GDM1 (cell line): ENCODE results near the gene CNIH3.
A peak's percentile ranks its signal among the peaks of the same experiment; 100 is the strongest.

Source experiments
- DNase-seq: peaks from one replicate; lab custom pipeline; 2025; lab: John Stamatoyannopoulos, UW

CNIH3 gene

GRCh38 chr1:224616756-224617409, 766 bp downstream of the CNIH3 start:
- no peak for DNase-seq

GRCh38 chr1:224617410-224618355, 1.6 kb downstream of the CNIH3 start:
- DNase-seq = no peak

DNA sequence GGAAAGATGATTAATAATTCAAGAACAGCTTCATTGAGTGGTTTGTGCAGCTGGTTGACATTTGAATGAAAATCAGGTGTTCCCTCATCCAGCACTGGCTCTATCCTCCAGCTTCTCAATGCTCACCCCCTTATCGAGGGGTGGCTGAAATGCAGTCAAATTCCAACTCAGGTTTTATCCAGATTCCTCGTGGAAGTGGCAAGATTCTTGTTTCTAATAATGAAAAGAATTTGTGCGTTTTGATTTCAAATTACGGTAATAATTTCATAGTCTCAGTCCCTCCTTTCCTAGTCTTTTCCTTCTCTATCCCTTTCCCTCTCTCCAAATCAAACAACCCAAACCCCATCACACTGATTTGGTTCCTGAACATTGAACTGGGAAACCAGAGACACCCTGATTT, 3.1 kb downstream of the CNIH3 start:
- no peak for DNase-seq

DNA sequence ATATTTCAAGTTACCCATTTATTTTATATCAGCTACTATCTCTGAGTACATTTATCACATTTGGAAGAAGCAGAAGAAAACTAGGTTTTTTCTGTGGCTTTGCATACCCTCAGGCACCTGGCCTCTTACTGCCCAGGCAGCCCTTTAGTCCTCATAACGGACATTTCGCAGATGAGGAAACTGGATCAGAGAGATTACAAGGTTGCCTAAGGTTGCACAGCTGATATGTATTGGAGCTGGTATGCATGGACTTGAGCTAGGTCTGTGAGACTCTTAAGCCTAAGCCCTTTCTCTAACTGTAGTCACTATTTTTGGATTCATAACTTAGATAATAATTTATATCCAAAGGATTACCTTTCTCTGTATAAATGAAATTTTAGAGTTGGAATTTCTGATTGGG, 4.0 kb downstream of the CNIH3 start:
- DNase-seq = no peak

GRCh38 chr1:224621813-224622682, 5.9 kb downstream of the CNIH3 start:
- DNase-seq = no peak

DNA sequence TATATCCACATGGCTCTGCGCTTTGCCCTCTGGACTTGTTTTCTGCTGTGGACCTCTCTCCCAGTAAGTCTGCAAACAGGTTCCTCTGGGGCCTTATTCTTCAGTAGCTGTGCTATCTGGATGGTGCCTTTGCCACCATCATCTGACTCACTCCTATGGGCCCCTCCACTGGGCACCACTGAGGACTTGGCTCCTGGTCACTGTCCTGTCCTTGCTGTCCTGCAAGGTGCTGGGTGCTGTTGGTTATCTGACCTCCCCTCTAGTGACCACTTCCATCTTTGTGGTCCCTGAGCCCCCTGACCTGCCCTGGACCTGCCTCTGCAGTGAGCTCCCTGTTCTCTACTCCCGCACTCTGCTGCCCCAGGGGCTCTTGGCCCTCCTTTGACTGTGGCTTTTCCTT, 6.7 kb downstream of the CNIH3 start:
- DNase-seq = no peak

DNA sequence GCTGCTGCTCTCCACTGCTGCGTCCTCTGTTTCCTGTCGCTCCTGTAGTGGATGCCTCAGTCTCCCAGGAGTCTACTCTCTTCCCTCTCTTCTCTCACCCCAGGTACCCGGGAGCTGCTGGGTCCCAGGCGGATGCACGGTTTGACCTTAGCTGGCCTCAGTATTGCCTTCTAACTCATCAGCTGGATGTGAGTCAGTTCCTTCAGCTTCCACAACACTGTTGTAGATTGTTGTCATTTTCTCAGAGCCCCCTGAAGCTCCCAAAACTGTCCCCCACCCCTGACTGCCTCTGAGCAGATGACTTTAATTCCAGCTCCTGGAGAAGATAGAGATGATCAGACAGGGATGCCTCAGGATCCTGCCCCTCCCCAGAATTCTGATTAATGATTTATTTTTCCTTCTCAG, 7.2 kb downstream of the CNIH3 start:
- DNase-seq = no peak

DNA sequence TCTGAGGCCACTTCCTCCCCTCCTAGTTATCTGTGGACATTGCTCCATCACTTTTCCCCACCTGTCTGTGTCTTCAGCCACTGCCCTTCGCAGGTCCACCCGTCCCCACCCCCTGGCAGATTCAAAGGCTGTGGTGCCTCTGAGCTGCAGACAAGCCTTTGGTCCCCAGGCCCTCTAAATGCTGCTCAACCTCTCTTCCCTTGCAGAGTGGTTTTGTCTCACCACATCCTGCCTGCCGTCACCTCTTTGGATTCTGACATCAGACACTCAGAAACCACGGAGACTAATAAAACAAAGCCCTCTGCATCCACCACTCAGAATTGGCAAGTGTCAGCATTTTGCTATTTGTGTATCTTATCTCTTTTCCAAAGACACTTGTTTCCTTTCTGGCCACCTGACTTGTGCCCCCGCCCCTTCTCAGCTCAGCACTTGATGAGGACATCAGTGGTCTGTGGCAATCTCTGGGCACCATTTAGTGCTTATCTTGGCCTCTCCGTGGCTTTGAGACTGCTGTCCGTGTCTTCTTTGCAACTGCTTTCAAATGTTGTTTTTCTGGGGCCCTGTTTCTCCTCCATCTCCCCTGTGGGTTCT, 7.7 kb downstream of the CNIH3 start:
- peak; percentile 74 for DNase-seq

DNA sequence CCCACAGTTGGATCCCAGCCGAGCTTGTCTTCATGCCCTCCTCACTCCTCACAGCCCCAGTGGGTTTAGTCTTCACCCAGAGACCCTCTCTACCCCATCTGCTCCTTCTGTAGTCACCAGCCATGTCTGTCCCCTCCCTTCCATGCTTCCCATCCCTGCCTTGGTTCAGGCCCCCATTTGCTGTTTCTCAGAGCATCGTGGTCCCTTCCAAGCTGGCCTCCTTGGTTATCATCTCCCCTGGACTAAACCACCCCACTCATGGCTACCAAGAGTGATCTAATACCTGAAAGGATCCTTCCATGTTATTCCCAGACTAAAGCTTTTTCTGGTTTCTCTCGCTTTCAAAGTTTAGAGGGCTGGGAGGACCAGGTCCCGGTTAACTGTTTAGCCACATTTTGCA, 8.3 kb downstream of the CNIH3 start:
- no peak for DNase-seq

DNA sequence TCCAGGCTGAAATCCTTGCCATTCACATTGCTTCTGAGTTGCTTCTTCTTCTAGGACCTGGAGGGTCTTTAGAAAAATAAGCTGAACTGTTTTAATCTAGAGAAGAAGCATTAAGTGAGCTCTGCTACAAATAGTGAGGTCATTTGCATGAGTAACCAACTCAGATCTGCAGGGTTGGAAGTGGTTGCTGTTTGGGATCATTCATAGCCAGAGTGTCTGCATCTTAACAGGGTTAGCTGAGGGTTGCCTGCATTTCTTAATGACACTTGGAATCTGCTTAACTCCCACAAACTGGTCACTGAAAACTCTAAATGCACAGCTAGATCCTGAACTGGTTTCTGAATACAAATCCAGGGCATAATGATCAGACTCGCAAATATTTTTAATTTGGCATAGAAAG, 9.9 kb downstream of the CNIH3 start:
- no peak for DNase-seq

DNA sequence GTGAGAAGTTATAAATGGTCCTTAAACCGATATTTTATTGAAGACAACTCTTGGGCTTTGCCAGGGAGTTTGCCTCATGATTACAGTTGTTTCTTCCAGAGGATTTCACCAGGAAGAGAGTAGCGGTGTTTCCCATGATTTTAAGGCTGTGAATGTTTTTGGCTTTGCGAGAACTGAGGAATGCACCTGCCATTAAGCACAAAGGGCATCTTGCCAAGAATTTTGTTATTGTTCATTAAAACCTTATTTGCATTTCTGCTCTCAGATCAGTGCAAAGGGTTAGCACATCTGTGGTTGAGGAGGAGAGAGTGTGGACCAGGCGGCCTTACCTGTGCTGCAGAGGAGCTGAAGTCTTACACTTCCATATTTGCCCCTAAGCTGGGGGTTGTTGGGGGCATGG, 13.8 kb downstream of the CNIH3 start:
- DNase-seq = no peak

DNA sequence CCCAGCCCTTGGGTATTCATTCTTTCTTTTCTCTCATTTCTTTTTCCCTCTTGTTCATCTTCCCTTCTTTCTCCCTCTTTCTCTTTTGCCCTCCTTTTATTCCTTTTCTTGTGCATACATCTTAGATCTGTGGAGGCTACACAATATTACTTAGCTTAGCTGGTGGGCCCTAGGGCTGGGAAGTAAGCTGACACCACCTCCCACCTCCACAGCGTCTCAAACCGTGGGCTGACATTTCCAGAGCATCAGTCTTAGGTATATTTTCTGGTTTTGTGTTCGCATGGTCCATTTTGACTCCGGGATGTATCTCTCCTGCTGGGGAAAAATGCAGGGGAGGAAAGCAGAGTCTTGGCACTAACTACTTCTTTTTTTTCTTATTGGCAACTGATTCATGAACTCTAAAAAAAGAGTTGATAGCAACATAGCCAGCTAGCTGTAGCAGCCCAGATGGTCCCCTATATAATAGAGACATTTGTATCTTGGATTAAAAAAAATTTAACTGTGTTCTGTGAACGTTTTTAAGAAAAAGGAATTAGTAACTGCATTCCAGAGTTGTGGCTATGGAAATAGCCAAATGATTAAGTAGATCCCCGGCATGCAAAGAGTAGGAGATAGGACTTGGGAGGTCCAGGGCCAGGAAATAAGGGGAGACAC, 15.5 kb downstream of the CNIH3 start:
- DNase-seq = no peak

DNA sequence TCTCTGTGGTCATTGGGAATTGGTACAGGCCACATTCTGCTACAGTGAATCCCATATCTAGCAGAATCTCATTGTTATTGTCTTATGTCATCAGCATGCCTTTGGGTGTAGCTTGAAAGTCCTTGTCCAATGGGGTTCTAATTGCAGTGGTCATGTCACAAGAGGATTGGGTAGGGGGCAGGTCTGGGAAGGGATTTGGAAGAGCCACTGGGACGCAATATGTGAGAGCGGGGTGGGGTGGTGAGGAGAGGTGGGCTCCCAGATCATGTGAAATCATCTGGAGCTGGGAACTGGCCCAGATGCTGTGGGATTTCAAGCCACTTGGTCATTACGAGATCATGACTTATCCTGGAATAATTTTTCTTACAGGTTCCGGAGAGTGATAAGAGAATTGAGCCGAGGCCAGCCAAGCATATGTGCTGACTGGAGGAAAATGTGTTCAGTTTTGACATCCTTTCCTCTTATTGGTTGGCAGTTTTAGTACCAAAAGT, 16.3 kb downstream of the CNIH3 start:
- no peak for DNase-seq

DNA sequence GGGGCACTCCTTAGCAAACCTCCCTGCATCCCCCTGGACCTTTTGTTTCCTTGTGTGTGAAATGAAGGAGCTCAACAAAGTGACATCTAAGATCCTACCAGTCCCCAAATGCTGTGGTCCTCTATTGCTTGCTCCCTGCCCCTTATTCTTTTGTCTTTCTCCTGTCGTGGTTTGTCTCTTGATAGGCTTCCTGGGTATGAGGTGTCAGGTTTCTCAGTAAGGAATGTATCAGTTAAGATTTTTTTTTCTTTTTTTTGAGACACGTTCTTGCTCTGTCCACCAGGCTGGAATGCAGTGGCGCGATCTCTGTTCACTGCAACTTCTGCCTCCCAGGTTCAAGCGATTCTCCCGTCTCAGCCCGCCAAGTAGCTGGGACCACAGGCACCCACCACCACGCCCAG, 16.8 kb downstream of the CNIH3 start:
- DNase-seq = no peak

DNA sequence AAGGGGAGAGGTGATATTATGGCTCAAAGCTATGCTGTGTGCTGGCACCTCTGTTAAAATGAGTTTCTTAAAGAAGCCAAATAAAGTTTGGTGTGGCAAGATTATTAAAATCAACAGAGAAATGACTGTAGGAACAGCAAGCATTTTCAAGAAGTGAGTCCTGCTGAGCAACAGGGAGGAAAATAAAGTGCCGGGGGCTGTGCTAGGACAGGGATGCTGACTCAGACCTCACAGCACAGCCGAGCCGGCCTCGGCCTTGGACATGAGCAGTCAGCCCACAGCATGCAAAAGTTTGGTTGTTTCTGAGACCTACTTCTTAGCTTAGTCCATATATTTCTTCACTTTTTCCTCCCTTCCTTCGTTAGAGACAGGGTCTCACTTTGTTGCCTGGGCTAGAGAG, 19.2 kb downstream of the CNIH3 start:
- no peak for DNase-seq

DNA sequence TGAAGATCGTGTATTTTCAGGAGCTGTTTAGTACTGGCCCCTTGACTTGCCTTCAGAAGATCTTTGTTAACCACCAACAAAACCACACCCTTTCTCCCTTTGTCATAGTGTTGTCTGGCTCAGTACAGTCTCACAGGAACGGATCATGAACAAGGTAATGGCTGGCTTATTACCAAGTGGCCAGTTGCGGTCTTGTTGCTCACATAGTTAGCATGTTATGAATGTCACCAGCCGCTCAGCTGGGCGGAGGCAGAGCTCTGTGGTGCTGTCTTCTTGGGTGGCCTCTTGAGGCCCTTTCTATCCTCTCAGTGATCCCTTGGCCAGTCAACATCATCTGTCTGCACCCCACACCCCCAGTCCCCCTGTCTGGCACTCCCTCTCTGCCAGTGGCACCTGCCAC, 21.4 kb downstream of the CNIH3 start:
- DNase-seq = no peak

DNA sequence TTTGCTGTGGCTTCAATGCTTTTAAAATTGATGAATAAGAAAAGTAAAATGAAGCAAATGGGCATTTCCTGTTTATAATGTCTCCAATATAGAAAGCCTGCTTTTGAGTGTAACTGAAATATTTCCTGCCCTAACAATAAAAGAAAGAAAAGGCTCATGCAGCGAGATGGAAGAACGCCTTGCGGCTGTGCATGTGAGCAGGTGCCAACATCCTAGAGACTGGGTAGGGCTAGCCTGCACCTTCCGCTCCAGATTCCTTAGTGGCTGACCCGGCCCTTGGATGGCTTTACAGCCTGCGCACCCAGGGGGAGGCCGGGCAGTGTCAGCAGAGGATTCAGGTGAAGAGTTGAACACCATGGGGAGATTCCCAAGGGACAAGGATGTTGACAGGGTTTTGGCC, 21.8 kb downstream of the CNIH3 start:
- no peak for DNase-seq

DNA sequence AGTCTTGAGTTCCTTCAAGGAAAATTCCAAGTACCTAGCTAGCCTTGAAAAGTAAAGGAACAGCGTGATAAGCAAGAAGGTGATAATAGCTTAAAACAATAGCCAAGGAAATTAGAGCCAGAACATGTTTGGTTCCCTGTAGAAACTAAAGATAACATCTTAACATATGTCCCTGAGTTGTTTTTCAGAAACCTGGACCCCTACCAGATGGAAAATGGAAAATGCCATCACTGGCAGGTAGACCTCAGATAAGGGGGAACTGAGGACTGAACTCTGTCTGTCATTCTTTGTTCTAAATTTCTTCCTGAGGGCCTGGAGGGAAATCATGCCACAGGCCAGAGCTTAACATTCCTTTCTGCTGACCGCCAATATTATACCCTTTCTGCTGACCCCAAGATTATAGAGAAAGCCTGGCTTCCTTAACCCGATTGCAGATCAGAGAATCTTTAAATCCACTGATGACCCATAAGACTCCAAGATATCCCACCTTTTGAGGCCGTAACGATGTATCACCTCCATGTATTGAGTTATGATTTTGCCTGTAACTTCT, 23.4 kb downstream of the CNIH3 start:
- no peak for DNase-seq

DNA sequence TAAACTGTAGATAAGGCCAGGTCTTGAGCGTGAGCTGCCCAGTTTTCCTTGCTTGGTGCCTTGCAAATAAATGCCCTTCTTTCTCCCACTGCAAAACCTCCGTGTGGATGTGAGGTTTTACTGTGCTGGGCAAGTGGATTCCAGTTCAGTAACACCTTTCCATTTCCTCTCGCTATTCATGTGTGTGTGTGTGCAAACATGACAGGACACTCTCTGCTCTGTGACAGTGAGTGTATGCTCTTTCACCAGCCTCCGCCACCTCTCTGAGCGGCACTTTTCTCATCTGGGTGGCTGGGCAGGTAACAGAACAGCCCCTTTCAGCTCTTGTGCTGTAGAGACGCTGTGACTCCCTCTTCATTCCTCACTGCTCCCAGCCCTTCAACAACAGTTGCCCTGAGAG, 23.9 kb downstream of the CNIH3 start:
- no peak for DNase-seq

DNA sequence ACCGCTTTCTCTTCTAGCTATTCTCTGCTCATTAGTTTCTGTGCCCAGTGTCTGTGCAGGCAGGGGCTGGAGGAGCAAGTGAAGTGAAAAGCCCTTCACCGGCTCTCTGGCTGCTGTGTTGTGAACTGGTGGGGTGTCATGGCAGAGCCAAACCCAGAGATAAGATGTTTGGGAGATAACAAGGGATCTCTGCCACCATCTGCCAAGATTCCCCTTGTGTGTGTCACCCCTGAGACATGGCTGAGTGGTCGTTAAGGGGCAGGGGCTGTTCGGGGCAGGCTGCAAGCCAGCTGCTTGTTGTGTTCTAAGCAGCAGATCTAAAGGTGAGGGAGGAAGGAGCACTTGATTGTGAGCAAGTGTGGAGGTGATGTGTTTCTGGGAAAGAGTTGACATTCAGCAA, 24.5 kb downstream of the CNIH3 start:
- DNase-seq = no peak

DNA sequence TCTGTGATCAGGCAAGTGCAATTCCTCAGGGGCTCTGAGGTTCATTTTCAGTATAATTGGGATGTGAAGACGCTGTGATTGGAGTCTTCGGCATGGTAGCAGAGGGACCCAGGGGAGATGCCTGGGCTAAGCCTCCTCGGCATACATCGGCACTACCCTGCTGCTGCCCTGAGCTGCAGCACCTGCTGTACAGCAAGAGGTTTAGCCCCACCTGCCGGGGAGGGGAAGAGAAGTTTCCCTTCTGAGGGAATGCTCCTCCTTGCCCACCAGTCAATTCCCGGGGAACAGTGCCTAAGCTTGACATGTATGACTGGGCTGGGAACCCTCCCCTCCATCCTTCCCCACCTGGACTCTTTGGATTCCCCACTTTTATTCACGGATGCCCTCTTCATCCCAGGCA, 24.9 kb downstream of the CNIH3 start:
- no peak for DNase-seq
